Glutamatergic neuron (in vitro differentiated cells): Measurements from ENCODE around the gene TKT. TPM values are rescaled to one million over a fixed set of nuclear protein-coding genes. Genes with fewer than 3 reads are reported as not detected.

Source experiments
- DNase-seq: peaks from one replicate; pipeline ENCODE4 v3.0.0; 2022
- H3K27ac Mint-ChIP-seq: one replicate; pipeline ENCODE4 v1.8.0; 2020; ENCODE audit warnings: mild to moderate bottlenecking, mixed read lengths, inconsistent platforms; ENCODE audit not compliant: unreplicated experiment
- H3K27me3 Mint-ChIP-seq: one replicate; pipeline ENCODE4 v1.8.0; 2020; ENCODE audit warnings: mild to moderate bottlenecking, moderate library complexity, mixed read lengths, inconsistent platforms; ENCODE audit not compliant: unreplicated experiment
- H3K36me3 Mint-ChIP-seq: one replicate; pipeline ENCODE4 v1.8.0; 2020; ENCODE audit warnings: mild to moderate bottlenecking, mixed read lengths, inconsistent platforms; ENCODE audit not compliant: unreplicated experiment
- H3K4me1 Mint-ChIP-seq: one replicate; pipeline ENCODE4 v1.8.0; 2020; ENCODE audit warnings: mild to moderate bottlenecking, low read depth, mixed read lengths, inconsistent platforms; ENCODE audit not compliant: unreplicated experiment
- H3K4me3 Mint-ChIP-seq: one replicate; pipeline ENCODE4 v1.8.0; 2020; ENCODE audit warnings: mild to moderate bottlenecking, mixed read lengths, inconsistent platforms; ENCODE audit not compliant: unreplicated experiment
- H3K9me3 Mint-ChIP-seq: one replicate; pipeline ENCODE4 v1.8.0; 2020; ENCODE audit warnings: mild to moderate bottlenecking, moderate library complexity, mixed read lengths, inconsistent platforms; ENCODE audit not compliant: unreplicated experiment
- CTCF ChIP-seq: fragments of 200-600 bp; sonication (generic); IDR thresholded peaks from one replicate; pipeline ENCODE4 v1.5.0; 2021; ENCODE audit not compliant: partially characterized antibody, unreplicated experiment
- total RNA-seq: library from RNA; stranded (reverse); fragmentation: NEBNext Ultra II Directional; extraction: Animal tissue kit (Norgen Biotek cat#: 25700); gene quantifications from one replicate; pipeline ENCODE4 v1.2.1, GENCODE V29; 2021; ENCODE audit not compliant: unreplicated experiment

The TKT gene
- total RNA-seq, 1 donor from 2014 or later, result 265 TPM

- Mint-ChIP-seq H3K4me1 (peaks cover 14% of the 10 kb centered on the region), H3K9me3 (peaks cover under 1% of the 10 kb centered on the region), H3K4me3 (no peak overlapping the region), H3K27me3 (peaks cover 5% of the 10 kb centered on the region), H3K27ac (peak overlapping the region; percentile 55), H3K36me3 (peaks cover 2% of the 10 kb centered on the region)
- TF ChIP-seq CTCF, result no peak
- no peak for DNase-seq
Observed at GRCh38 chr3:53242642-53243041, 13.2 kb downstream of the TKT start.

GRCh38 chr3:53242155-53242554 lies 13.7 kb downstream of the TKT start:
- no peaks in the 10 kb centered on the region for H3K36me3 Mint-ChIP-seq
- peaks cover 5% of the 10 kb centered on the region for H3K27me3 Mint-ChIP-seq

GRCh38 chr3:53240989-53241972 lies 14.5 kb downstream of the TKT start:
- H3K9me3 Mint-ChIP-seq, result no peaks in the 10 kb centered on the region
- H3K4me3 Mint-ChIP-seq, result no peak overlapping the region
- H3K27ac Mint-ChIP-seq, result no peak overlapping the region
- H3K4me1 Mint-ChIP-seq, result peaks cover 14% of the 10 kb centered on the region
- peaks cover 5% of the 10 kb centered on the region for H3K27me3 Mint-ChIP-seq
- no peak for DNase-seq
- TF ChIP-seq CTCF, result no peak
- H3K36me3 Mint-ChIP-seq, result no peaks in the 10 kb centered on the region

More at GRCh38 chr3:53242155-53242554, 13.7 kb downstream of the TKT start:
- TF ChIP-seq CTCF, result no peak
- Mint-ChIP-seq H3K4me1 (peaks cover 14% of the 10 kb centered on the region), H3K4me3 (no peak overlapping the region), H3K27ac (peak overlapping the region; percentile 55), H3K9me3 (no peaks in the 10 kb centered on the region)
- DNase-seq, result no peak

- no peak for TF ChIP-seq CTCF
- Mint-ChIP-seq H3K36me3 (no peaks in the 10 kb centered on the region), H3K27ac (no peak overlapping the region), H3K9me3 (peaks cover 2% of the 10 kb centered on the region), H3K4me1 (peaks cover 14% of the 10 kb centered on the region), H3K4me3 (no peak overlapping the region), H3K27me3 (peaks cover 4% of the 10 kb centered on the region)
- no peak for DNase-seq
Observed at GRCh38 chr3:53239800-53240199, 16.0 kb downstream of the TKT start.

- no peak overlapping the region for H3K27ac Mint-ChIP-seq
- peaks cover 13% of the 10 kb centered on the region for H3K4me1 Mint-ChIP-seq
- no peak for DNase-seq
- H3K4me3 Mint-ChIP-seq, result no peak overlapping the region
- peaks cover 4% of the 10 kb centered on the region for H3K27me3 Mint-ChIP-seq
- peaks cover 4% of the 10 kb centered on the region for H3K9me3 Mint-ChIP-seq
- TF ChIP-seq CTCF, result no peak
- H3K36me3 Mint-ChIP-seq, result no peaks in the 10 kb centered on the region
Observed at GRCh38 chr3:53238886-53239285, 16.9 kb downstream of the TKT start.
